Measurements from ENCODE around the gene MRPL20.

MRPL20 gene

GRCh38 chr1:1366699-1367066 is 40.4 kb downstream of the MRPL20 start:
- DNase-seq (ENCODE audit: extremely low read depth in 1 of 2, low read depth in 1 of 2) = no peak

DNA sequence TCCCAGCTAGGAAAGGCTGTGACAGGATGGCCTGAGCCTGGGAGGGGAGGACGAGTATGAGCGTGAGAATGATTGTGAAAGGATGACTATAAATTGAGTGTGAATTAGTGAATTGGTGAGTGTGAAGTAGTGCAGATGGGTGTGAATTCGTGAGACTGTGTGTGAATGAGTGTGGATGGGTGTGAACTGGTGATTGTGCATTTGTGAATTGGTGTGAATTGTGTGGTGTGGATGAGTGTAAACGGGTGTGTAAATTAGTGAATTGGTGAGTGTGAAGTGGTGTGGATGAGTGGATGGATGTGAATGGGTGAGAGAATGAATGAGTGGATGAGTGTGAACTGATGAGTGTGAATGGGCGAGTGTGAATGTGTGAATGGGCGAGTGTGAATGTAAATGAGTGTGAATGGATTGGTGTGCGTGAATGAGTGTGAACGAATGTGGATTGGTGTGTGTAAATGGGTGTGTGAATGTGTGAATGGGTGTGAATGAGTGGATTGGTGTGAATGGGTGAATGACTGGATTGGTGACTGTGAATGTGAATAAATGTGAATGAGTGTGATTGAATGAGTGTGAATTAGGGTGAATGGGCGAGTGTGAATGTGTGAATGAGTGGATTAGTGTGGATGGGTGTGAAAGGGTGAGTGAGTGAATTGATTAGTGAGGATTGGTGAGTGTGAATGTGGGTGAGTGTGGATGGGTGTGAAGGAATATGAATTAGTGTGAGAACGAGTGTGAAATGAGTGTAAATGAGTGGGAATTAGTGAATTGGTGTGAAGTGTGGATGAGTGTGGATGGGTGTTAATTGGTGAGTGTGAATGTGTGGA is 41.0 kb downstream of the MRPL20 start:
- DNase-seq (ENCODE audit: extremely low read depth in 1 of 2, low read depth in 1 of 2) = no peak

GRCh38 chr1:1364266-1364665 is 42.8 kb downstream of the MRPL20 start:
- DNase-seq (ENCODE audit: extremely low read depth in 1 of 2, low read depth in 1 of 2) = no peak

GRCh38 chr1:1361982-1362423 is 45.1 kb downstream of the MRPL20 start:
- DNase-seq (ENCODE audit: extremely low read depth in 1 of 2, low read depth in 1 of 2) = no peak

DNA sequence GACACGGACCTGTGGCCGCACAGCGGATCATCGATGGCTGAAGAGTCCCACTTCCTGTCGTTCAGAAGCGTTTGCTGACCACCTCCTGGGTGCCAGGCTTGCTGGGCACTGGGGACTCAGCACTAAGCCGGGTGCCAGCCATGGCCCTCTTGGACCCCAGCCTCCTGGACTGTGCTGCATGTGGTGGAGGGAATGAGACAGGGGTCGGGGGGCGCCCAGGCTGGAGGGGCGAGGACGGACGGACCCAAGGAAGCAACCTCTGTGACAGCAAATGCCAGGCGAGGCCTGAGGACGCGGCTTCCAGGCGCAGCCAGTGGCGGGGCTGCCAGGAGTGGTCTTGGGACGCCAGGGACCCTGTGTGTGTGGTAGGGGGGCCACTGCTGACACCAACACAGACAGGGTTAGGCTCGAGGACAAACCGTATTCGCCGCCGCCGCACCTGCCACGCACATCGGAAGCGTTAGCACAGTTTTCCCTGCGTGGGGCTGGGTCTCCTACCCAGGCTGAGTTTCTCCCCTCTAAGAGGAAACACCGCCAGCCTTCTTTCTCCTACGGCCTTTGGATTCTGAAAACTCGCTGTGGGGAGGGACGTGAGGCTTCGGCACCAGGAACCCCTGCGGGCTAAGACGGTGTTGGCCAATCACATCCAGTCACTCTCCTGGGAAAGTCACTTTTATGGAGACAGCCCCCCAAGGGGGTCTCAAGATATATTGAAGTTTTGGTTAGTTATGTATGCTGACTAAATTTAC is 45.7 kb downstream of the MRPL20 start:
- DNase-seq (ENCODE audit: extremely low read depth in 1 of 2, low read depth in 1 of 2) = no peak

DNA sequence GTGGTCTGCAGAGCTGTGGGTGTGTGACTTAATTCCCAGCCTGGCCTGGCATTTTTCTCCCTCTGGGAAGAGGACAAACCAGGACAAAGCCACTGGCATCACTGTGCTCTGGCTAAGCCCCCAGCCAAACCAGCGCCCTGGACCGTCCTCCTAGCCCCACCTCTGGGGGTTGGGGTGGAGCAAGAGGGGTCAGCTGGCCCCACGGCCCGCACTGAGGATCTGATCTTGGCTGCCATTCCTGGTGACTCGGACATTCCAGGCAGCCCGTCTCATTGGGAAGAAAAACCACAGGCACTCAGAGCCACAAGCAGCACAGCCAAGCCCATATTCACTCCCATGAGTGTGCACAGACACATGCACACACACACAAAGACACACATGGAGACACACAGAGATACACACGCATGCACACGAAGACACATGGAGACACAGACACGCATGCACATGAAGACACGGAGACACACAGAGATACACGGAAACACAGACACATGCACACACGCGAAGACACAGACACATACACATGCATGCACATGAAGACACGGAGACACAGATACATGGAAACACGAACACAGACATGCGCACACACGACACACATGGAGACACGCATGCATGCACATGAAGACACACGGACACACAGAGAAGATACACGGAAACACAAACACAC is 46.5 kb downstream of the MRPL20 start:
- DNase-seq (ENCODE audit: extremely low read depth in 1 of 2, low read depth in 1 of 2) = no peak

GRCh38 chr1:1359664-1360468 is 47.2 kb downstream of the MRPL20 start:
- DNase-seq (ENCODE audit: extremely low read depth in 1 of 2, low read depth in 1 of 2) = no peak

DNA sequence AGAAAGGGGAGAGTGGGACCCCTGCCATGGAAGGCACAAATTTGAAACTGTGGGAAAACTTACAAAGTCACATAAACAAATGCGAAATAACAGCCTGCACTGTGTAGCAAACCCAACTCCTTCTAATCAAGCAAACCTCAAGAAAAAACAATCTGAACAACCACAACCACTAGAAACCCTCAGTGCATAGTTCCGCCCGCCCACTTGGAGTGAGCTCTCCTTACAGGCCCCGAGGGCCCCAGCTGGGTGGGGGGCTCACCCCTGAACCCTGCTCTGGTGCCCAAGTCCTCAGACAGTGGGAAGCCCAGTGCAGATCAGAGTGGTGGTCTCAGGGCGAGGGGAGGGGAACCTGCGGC is 47.8 kb downstream of the MRPL20 start:
- DNase-seq (ENCODE audit: extremely low read depth in 1 of 2, low read depth in 1 of 2) = no peak

DNA sequence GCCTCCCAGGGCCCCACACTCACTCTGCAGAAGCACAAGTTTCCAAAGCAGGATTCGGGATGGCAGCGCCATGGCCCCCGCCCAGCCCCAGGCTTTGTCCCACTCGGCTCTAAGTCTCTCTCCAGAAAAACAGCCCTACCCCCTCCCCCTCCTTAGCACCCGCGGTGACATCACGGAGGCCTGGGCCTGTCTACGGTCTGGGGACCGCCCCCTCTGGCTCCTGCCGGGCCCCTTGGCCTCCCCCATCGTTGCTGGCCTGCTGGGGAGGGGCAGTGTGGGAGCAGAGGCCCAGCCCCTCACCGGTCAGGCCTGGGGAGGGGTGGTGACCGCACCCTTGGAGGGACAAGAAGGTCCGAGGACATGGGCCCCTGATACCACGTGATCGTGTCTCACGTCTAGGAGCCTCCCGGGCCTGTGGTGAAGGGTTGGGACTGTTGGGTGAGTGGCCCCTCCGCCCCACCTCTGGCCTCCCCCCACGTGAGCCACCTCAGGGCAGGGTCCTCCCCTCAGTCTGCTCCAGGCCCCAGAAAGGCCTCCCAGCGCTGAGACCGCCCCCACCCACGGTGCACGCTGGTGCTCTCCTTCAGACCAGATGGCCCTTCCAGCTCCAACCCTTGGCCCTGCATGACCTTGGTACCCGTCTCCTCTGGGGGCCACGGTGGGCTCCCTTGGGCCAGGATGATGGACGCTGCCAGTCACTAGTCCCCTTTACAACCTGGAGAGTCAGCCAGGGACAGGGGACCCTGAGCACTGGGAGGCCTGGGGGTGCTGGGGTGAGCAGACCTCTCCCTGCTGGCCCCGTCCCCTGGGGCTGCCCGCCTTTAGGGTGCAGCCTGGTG is 48.4 kb downstream of the MRPL20 start, which contains the start of gene MXRA8:
Gene MXRA8 (minus strand): TSS at position 123 of the 839 bp plus-strand sequence. CDS start 51 bp downstream, at position 72.
- DNase-seq (ENCODE audit: extremely low read depth in 1 of 2, low read depth in 1 of 2) = no peak

- DNase-seq (ENCODE audit: extremely low read depth in 1 of 2, low read depth in 1 of 2) = no peak
Observed at GRCh38 chr1:1357871-1358432, 49.1 kb downstream of the MRPL20 start.

- DNase-seq (ENCODE audit: extremely low read depth in 1 of 2, low read depth in 1 of 2) = no peak
Observed at GRCh38 chr1:1356796-1357401, 50.2 kb downstream of the MRPL20 start.

DNA sequence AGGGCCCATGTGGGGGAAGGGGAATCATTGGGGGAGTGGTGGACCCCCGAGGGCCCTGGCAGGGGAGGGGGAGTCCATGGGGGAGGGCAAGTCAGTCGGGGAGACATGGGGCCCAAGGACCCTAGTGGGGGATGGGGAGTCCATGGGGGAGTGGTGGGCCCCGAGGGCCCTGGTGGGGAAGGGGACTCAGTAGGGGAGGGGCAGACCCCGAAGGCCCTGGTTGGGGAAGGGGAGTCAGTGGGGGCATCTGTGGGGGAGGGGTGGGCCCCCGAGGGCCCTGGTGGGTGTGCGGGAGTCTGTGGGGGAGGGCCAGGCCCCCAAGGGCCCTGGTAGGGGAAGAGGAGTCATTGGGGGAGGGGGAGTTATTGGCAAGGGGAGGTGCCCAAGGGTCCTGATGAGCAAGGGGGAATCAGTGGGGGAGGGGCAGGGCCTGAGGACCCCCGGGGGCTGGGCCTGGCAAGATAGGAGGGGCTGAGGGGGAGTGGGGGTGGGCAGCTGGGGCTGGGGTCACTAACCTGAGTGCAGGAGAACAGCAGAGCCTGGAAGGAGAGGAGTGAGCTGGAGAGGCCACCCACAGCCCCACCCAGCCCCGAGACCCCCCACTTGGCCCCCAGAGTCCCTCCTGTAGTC is 50.8 kb downstream of the MRPL20 start:
- no peak for DNase-seq (ENCODE audit: extremely low read depth in 1 of 2, low read depth in 1 of 2)

DNA sequence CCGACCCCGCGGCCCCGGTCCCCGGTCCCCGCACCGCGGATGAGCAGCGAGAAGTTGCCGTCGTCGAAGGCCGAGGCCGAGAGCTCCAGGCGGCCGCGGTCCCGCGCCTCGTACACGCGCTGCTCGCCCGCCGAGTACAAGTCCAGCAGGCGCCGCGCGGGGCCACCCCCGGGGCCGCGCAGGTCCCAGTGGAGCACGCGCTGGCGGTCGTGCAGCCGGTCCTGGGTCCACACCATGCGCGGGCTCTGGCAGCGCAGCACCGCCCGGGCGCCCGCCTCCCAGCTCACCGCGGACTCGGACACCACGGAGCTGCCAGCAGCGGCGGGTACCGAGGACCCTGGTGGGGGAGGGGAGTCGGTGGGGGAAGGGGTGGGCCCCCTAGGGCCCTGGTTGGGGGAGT is 51.7 kb downstream of the MRPL20 start:
- no peak for DNase-seq (ENCODE audit: extremely low read depth in 1 of 2, low read depth in 1 of 2)

- no peak for DNase-seq (ENCODE audit: extremely low read depth in 1 of 2, low read depth in 1 of 2)
Observed at GRCh38 chr1:1354271-1355247, 52.5 kb downstream of the MRPL20 start.

DNA sequence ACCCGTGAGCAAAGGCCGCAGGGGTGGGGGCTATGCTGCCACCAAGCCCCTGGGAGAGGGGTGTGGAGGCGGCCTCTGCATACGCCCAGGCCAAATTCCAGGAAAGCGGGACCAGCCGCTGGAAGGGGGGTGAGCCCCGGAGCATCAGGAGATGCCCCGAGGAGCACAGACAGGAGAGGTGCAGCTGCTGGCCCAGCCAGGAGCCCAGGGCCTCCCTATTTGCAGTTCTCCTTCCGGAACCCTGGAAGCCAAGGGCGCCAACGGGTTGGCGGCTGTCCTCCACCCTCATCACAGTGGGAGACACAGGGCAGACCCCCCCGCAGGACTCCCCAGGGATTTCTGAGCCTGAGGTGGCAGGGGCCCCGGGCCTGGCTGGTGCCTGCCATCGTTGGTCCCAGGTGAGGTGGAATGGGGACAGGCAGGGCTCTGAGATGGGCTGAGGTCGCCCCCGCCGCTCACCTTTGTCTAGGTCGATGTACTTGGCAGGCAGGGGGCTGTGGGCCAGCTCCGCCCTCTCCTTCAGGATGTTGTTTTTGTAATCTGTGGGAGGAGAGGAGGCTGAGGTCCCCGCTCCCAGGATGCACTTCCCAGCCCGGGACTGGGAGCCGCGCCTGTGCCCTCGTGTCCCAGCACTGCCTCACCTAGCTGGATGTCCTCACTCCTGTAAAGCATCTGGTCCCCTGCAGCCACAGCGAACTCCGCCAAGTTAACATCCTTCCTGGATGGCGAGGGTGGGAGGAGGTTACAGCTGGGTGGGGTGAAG is 53.5 kb downstream of the MRPL20 start:
- no peak for DNase-seq (ENCODE audit: extremely low read depth in 1 of 2, low read depth in 1 of 2)

DNA sequence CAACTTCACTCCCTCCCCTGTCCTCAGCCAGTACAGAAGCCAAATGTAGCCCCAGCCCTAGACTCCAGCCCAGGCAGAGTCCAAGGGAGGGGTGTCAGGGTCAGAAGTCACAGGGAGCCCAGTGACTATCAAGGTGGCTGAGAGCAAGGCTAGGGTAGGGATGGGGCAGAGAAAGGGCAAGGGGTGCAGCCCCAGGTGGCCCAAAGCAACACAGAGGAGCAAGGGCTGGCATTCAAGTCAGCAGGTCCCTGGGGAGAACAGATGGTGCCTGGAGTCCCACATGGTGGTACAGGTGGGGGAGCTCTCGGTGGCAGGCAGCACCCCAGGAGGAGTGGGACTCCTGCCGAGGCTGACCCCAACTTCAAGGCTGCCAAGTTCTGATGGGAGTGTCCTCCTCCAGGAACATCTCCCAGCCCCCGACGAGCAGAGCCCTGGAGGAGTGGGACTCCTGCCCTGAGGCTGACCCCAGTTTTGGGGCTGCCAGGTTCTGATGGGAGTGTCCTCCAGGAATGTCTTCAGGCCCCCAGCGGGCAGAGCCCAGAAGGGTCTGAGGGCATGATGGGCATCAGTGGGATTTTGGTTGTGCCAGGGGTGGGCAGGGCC is 54.2 kb downstream of the MRPL20 start:
- no peak for DNase-seq (ENCODE audit: extremely low read depth in 1 of 2, low read depth in 1 of 2)

Data from stimulated activated CD8-positive, alpha-beta memory T cell treated with anti-CD3 and anti-CD28 coated beads, Interleukin-7, amount 100 ng/mL, for 48 hours (primary cell).